ENCODE results near the gene CDH8.

Gene CDH8

GRCh38 chr16:62064173-62064572, 27.9 kb upstream of the CDH8 start:
- no peak overlapping the region for H3K4ac ChIP-seq (ENCODE audit: low read depth in 1 of 2, low read length in 2 of 2)
- H3K79me1 ChIP-seq (replicated peaks; ENCODE audit: low read length, poor library complexity, severe bottlenecking): no peaks in the 10 kb centered on the region
- no peak overlapping the region for H2AK5ac ChIP-seq (ENCODE audit: low read length, severe bottlenecking)
- H3K36me3 ChIP-seq (ENCODE audit: control insufficient read depth in 1 of 2, insufficient read depth in 2 of 2, low read depth in 1 of 2, low read length in 2 of 2): no peaks in the 10 kb centered on the region
- H3K4me1 ChIP-seq (ENCODE audit: control insufficient read depth, insufficient read depth, low read depth, low read length): no peaks in the 10 kb centered on the region
- no peak overlapping the region for H3K23ac ChIP-seq (ENCODE audit: low read length in 2 of 2)
- H2BK120ac ChIP-seq (ENCODE audit: low read depth, low read length): no peak overlapping the region
- H3K9ac ChIP-seq (ENCODE audit: low read length): no peak overlapping the region
- no peak for DNase-seq
- no peak overlapping the region for H4K91ac ChIP-seq (ENCODE audit: low read length)
- H2BK5ac ChIP-seq (ENCODE audit: low read depth, low read length, poor library complexity, severe bottlenecking): no peak overlapping the region
- no peak overlapping the region for H3K4me2 ChIP-seq (ENCODE audit: low read length, poor library complexity, severe bottlenecking)
- no peak overlapping the region for H3K27ac ChIP-seq (ENCODE audit: low read length, poor library complexity, severe bottlenecking)
- H2AFZ ChIP-seq (ENCODE audit: low read depth, low read length): no peak overlapping the region
- H2BK12ac ChIP-seq (ENCODE audit: low read length in 2 of 2): no peak overlapping the region
- no peak overlapping the region for H3K14ac ChIP-seq (ENCODE audit: low read length in 2 of 2)
- no peaks in the 10 kb centered on the region for H3K9me3 ChIP-seq (ENCODE audit: control insufficient read depth, low read length)
- H3K4me3 ChIP-seq (ENCODE audit: insufficient read depth in 1 of 2, low read depth in 1 of 2, low read length in 2 of 2): no peak overlapping the region
- no peak overlapping the region for H4K8ac ChIP-seq (ENCODE audit: low read length)
- H3K18ac ChIP-seq (ENCODE audit: low read depth in 1 of 2, low read length in 2 of 2): no peak overlapping the region
- WGBS: 73% methylated on average over 3 of the region's 5 CpGs
- H2BK15ac ChIP-seq (ENCODE audit: low read depth, poor library complexity, severe bottlenecking): no peak overlapping the region
- H3K27me3 ChIP-seq (ENCODE audit: control insufficient read depth in 1 of 2, insufficient read depth in 1 of 2, low read length in 2 of 2): no peaks in the 10 kb centered on the region

- Histone ChIP-seq H3K4me1 (ENCODE audit: control insufficient read depth, insufficient read depth, low read depth, low read length) (no peaks in the 10 kb centered on the region), H3K9ac (ENCODE audit: low read length) (no peak overlapping the region), H2BK12ac (ENCODE audit: low read length in 2 of 2) (no peak overlapping the region), H3K27me3 (ENCODE audit: control insufficient read depth in 1 of 2, insufficient read depth in 1 of 2, low read length in 2 of 2) (no peaks in the 10 kb centered on the region), H2AFZ (ENCODE audit: low read depth, low read length) (no peak overlapping the region), H2BK120ac (ENCODE audit: low read depth, low read length) (no peak overlapping the region), H3K79me1 (replicated peaks; ENCODE audit: low read length, poor library complexity, severe bottlenecking) (no peaks in the 10 kb centered on the region), H3K14ac (ENCODE audit: low read length in 2 of 2) (no peak overlapping the region), H3K9me3 (ENCODE audit: control insufficient read depth, low read length) (no peaks in the 10 kb centered on the region), H3K4ac (ENCODE audit: low read depth in 1 of 2, low read length in 2 of 2) (no peak overlapping the region), H3K18ac (ENCODE audit: low read depth in 1 of 2, low read length in 2 of 2) (no peak overlapping the region), H3K4me3 (ENCODE audit: insufficient read depth in 1 of 2, low read depth in 1 of 2, low read length in 2 of 2) (no peak overlapping the region), H4K91ac (ENCODE audit: low read length) (no peak overlapping the region), H2BK5ac (ENCODE audit: low read depth, low read length, poor library complexity, severe bottlenecking) (no peak overlapping the region), H3K36me3 (ENCODE audit: control insufficient read depth in 1 of 2, insufficient read depth in 2 of 2, low read depth in 1 of 2, low read length in 2 of 2) (no peaks in the 10 kb centered on the region), H2AK5ac (ENCODE audit: low read length, severe bottlenecking) (no peak overlapping the region), H3K27ac (ENCODE audit: low read length, poor library complexity, severe bottlenecking) (no peak overlapping the region), H2BK15ac (ENCODE audit: low read depth, poor library complexity, severe bottlenecking) (no peak overlapping the region), H3K4me2 (ENCODE audit: low read length, poor library complexity, severe bottlenecking) (no peak overlapping the region), H4K8ac (ENCODE audit: low read length) (no peak overlapping the region), H3K23ac (ENCODE audit: low read length in 2 of 2) (no peak overlapping the region)
- no peak for DNase-seq
- 100% methylated on average over 3 of the region's 3 CpGs for WGBS
Observed at GRCh38 chr16:62060089-62060488, 23.9 kb upstream of the CDH8 start.

GRCh38 chr16:62059527-62059926, 23.3 kb upstream of the CDH8 start:
- Histone ChIP-seq H2BK120ac (ENCODE audit: low read depth, low read length) (no peak overlapping the region), H3K79me1 (replicated peaks; ENCODE audit: low read length, poor library complexity, severe bottlenecking) (no peaks in the 10 kb centered on the region), H3K4me2 (ENCODE audit: low read length, poor library complexity, severe bottlenecking) (no peak overlapping the region), H3K23ac (ENCODE audit: low read length in 2 of 2) (no peak overlapping the region), H2BK15ac (ENCODE audit: low read depth, poor library complexity, severe bottlenecking) (no peak overlapping the region), H3K9me3 (ENCODE audit: control insufficient read depth, low read length) (no peaks in the 10 kb centered on the region), H3K36me3 (ENCODE audit: control insufficient read depth in 1 of 2, insufficient read depth in 2 of 2, low read depth in 1 of 2, low read length in 2 of 2) (no peaks in the 10 kb centered on the region), H3K14ac (ENCODE audit: low read length in 2 of 2) (no peak overlapping the region), H3K4me1 (ENCODE audit: control insufficient read depth, insufficient read depth, low read depth, low read length) (no peaks in the 10 kb centered on the region), H3K9ac (ENCODE audit: low read length) (no peak overlapping the region), H2BK5ac (ENCODE audit: low read depth, low read length, poor library complexity, severe bottlenecking) (no peak overlapping the region), H2AFZ (ENCODE audit: low read depth, low read length) (no peak overlapping the region), H2AK5ac (ENCODE audit: low read length, severe bottlenecking) (no peak overlapping the region), H3K18ac (ENCODE audit: low read depth in 1 of 2, low read length in 2 of 2) (no peak overlapping the region), H4K8ac (ENCODE audit: low read length) (no peak overlapping the region), H2BK12ac (ENCODE audit: low read length in 2 of 2) (no peak overlapping the region), H3K4me3 (ENCODE audit: insufficient read depth in 1 of 2, low read depth in 1 of 2, low read length in 2 of 2) (no peak overlapping the region), H3K27me3 (ENCODE audit: control insufficient read depth in 1 of 2, insufficient read depth in 1 of 2, low read length in 2 of 2) (no peaks in the 10 kb centered on the region), H3K27ac (ENCODE audit: low read length, poor library complexity, severe bottlenecking) (no peak overlapping the region), H3K4ac (ENCODE audit: low read depth in 1 of 2, low read length in 2 of 2) (no peak overlapping the region), H4K91ac (ENCODE audit: low read length) (no peak overlapping the region)
- no peak for DNase-seq

GRCh38 chr16:62058412-62058811, 22.2 kb upstream of the CDH8 start:
- Histone ChIP-seq H3K4ac (ENCODE audit: low read depth in 1 of 2, low read length in 2 of 2) (no peak overlapping the region), H3K14ac (ENCODE audit: low read length in 2 of 2) (no peak overlapping the region), H3K18ac (ENCODE audit: low read depth in 1 of 2, low read length in 2 of 2) (no peak overlapping the region), H3K4me2 (ENCODE audit: low read length, poor library complexity, severe bottlenecking) (no peak overlapping the region), H3K79me1 (replicated peaks; ENCODE audit: low read length, poor library complexity, severe bottlenecking) (no peaks in the 10 kb centered on the region), H3K27me3 (ENCODE audit: control insufficient read depth in 1 of 2, insufficient read depth in 1 of 2, low read length in 2 of 2) (no peaks in the 10 kb centered on the region), H2BK5ac (ENCODE audit: low read depth, low read length, poor library complexity, severe bottlenecking) (no peak overlapping the region), H3K4me1 (ENCODE audit: control insufficient read depth, insufficient read depth, low read depth, low read length) (no peaks in the 10 kb centered on the region), H4K8ac (ENCODE audit: low read length) (no peak overlapping the region), H3K36me3 (ENCODE audit: control insufficient read depth in 1 of 2, insufficient read depth in 2 of 2, low read depth in 1 of 2, low read length in 2 of 2) (no peaks in the 10 kb centered on the region), H3K4me3 (ENCODE audit: insufficient read depth in 1 of 2, low read depth in 1 of 2, low read length in 2 of 2) (no peak overlapping the region), H4K91ac (ENCODE audit: low read length) (no peak overlapping the region), H2BK15ac (ENCODE audit: low read depth, poor library complexity, severe bottlenecking) (no peak overlapping the region), H2BK120ac (ENCODE audit: low read depth, low read length) (no peak overlapping the region), H3K9ac (ENCODE audit: low read length) (no peak overlapping the region), H3K23ac (ENCODE audit: low read length in 2 of 2) (no peak overlapping the region), H2AK5ac (ENCODE audit: low read length, severe bottlenecking) (no peak overlapping the region), H3K27ac (ENCODE audit: low read length, poor library complexity, severe bottlenecking) (no peak overlapping the region), H2BK12ac (ENCODE audit: low read length in 2 of 2) (no peak overlapping the region), H3K9me3 (ENCODE audit: control insufficient read depth, low read length) (no peaks in the 10 kb centered on the region), H2AFZ (ENCODE audit: low read depth, low read length) (no peak overlapping the region)
- 50% methylated on average over 8 of the region's 8 CpGs for WGBS
- no peak for DNase-seq

Data from mesenchymal stem cell (in vitro differentiated cells and primary cell).